Gastrocnemius medialis (tissue), 4 donors: ENCODE data around the gene FAM50A.

Source experiments
- POLR2A ChIP-seq, 2 donors: fragments of 450-650 bp; IDR thresholded peaks; one replicate each; pipeline ENCODE4 v1.6.1; 2017; ENCODE audit warnings: antibody characterized with exemption in 2 of 2, mild to moderate bottlenecking in 2 of 2, moderate library complexity in 2 of 2
- TF ChIP-seq, protein P1 (sequence below), 5 experiments: fragments of 450-650 bp in 3 of 5; fragments of 200-600 bp in 2 of 5; sonication (generic) in 2 of 5; IDR thresholded peaks in 4 of 5; conservative IDR thresholded peaks in 1 of 5; 1 replicate in 4 of 5; 2 replicates in 1 of 5; pipeline ENCODE4 v1.5.1; 2016 to 2019; ENCODE audit warnings: antibody characterized with exemption in 5 of 5, mild to moderate bottlenecking in 3 of 5, moderate library complexity in 3 of 5

DNA sequence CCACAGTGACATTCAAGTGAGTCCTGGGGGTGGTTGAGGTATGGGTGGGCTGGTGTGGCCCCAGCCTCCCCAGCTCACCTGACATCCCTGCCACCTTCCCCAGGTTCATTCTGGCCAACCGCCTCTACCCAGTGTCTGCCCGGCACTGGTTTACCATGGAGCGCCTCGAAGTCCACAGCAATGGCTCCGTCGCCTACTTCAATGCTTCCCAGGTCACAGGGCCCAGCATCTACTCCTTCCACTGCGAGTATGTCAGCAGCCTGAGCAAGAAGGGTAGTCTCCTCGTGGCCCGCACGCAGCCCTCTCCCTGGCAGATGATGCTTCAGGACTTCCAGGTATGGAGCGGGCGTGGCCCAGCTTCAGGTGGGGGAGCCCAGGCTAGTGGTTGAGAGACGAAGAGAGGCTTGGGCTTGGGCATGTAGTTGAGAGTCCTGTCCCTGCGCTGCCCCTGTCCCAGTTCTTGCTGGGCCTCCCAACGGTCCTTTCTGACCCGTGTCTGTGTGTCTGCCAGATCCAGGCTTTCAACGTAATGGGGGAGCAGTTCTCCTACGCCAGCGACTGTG lies 8.7 kb upstream of the FAM50A start:
- TF ChIP-seq, protein P1, sequence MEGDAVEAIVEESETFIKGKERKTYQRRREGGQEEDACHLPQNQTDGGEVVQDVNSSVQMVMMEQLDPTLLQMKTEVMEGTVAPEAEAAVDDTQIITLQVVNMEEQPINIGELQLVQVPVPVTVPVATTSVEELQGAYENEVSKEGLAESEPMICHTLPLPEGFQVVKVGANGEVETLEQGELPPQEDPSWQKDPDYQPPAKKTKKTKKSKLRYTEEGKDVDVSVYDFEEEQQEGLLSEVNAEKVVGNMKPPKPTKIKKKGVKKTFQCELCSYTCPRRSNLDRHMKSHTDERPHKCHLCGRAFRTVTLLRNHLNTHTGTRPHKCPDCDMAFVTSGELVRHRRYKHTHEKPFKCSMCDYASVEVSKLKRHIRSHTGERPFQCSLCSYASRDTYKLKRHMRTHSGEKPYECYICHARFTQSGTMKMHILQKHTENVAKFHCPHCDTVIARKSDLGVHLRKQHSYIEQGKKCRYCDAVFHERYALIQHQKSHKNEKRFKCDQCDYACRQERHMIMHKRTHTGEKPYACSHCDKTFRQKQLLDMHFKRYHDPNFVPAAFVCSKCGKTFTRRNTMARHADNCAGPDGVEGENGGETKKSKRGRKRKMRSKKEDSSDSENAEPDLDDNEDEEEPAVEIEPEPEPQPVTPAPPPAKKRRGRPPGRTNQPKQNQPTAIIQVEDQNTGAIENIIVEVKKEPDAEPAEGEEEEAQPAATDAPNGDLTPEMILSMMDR (IDR thresholded peaks at IDR 0.05 in 4 of 5, conservative IDR thresholded peaks at IDR 0.05 in 1 of 5): no peak
- no peak for TF ChIP-seq POLR2A (IDR thresholded peaks at IDR 0.05)
